H9 (cell line): Measurements from ENCODE around the gene NEDD9. TPM values are rescaled to one million over a fixed set of nuclear protein-coding genes. Genes with fewer than 3 reads are reported as not detected.

ENCODE experiments used
- DNase-seq: peaks from one replicate; pipeline ENCODE4 v3.0.0-alpha.2; 2017
- H2AFZ ChIP-seq: one replicate; pipeline ENCODE4 v1.6.1; 2013; ENCODE audit warnings: mild to moderate bottlenecking, low read length, control low read depth, moderate library complexity
- H2AK5ac ChIP-seq: 2 replicates; pipeline ENCODE4 v1.6.1; 2013; ENCODE audit warnings: low read length, control low read depth, mixed read lengths; ENCODE audit not compliant: insufficient read length
- H2BK120ac ChIP-seq: one replicate; pipeline ENCODE4 v1.6.1; 2013; ENCODE audit warnings: low read depth, mild to moderate bottlenecking, low read length, control low read depth, inconsistent platforms; ENCODE audit not compliant: poor library complexity, severe bottlenecking
- H2BK12ac ChIP-seq: 2 replicates; pipeline ENCODE4 v1.6.1; 2013; ENCODE audit warnings: low read length, control low read depth, mixed read lengths, low read depth; ENCODE audit not compliant: insufficient read length
- H2BK15ac ChIP-seq: 2 replicates; pipeline ENCODE4 v1.6.1; 2013; ENCODE audit warnings: low read depth, low read length, control low read depth
- H2BK20ac ChIP-seq: one replicate; pipeline ENCODE4 v1.6.1; 2013; ENCODE audit warnings: low read depth, mild to moderate bottlenecking, low read length, control low read depth, inconsistent platforms; ENCODE audit not compliant: poor library complexity, severe bottlenecking
- H2BK5ac ChIP-seq: 2 replicates; pipeline ENCODE4 v1.6.1; 2013; ENCODE audit warnings: low read length, control low read depth, mixed read lengths; ENCODE audit not compliant: insufficient read length
- H3K14ac ChIP-seq: 2 replicates; pipeline ENCODE4 v1.6.1; 2013; ENCODE audit warnings: low read length, control low read depth; ENCODE audit not compliant: insufficient read depth
- H3K18ac ChIP-seq: 2 replicates; pipeline ENCODE4 v1.6.1; 2013; ENCODE audit warnings: low read depth, mild to moderate bottlenecking, mixed read lengths, low read length, control low read depth; ENCODE audit not compliant: insufficient read length
- H3K23ac ChIP-seq: 2 replicates; pipeline ENCODE4 v1.6.1; 2013; ENCODE audit warnings: low read length, control low read depth, mixed read lengths, low read depth; ENCODE audit not compliant: insufficient read length
- H3K23me2 ChIP-seq: 2 replicates; pipeline ENCODE4 v1.6.1; 2013; ENCODE audit warnings: low read depth, mild to moderate bottlenecking, mixed read lengths, low read length, control low read depth; ENCODE audit not compliant: insufficient read length, poor library complexity, severe bottlenecking
- H3K27ac ChIP-seq: 2 replicates; pipeline ENCODE4 v1.5.1; 2013; ENCODE audit warnings: low read length, control low read depth, mixed read lengths, low read depth; ENCODE audit not compliant: insufficient read length
- H3K27me3 ChIP-seq: 2 replicates; pipeline ENCODE4 v1.6.1; 2013; ENCODE audit warnings: low read length, control low read depth, inconsistent platforms; ENCODE audit not compliant: insufficient read depth
- H3K4ac ChIP-seq: 2 replicates; pipeline ENCODE4 v1.6.1; 2013; ENCODE audit warnings: low read depth, mild to moderate bottlenecking, control low read depth, inconsistent platforms, low read length, moderate library complexity
- H3K4me1 ChIP-seq: 2 replicates; pipeline ENCODE4 v1.6.1; 2013; ENCODE audit warnings: low read length, control low read depth, inconsistent platforms; ENCODE audit not compliant: insufficient read depth
- H3K4me2 ChIP-seq: 2 replicates; pipeline ENCODE4 v1.6.1; 2013; ENCODE audit warnings: low read length, control low read depth, mixed read lengths; ENCODE audit not compliant: insufficient read length, insufficient read depth
- H3K56ac ChIP-seq: 2 replicates; pipeline ENCODE4 v1.6.1; 2013; ENCODE audit warnings: low read depth, mild to moderate bottlenecking, mixed read lengths, low read length, control low read depth; ENCODE audit not compliant: insufficient read length
- H3K79me1 ChIP-seq: 2 replicates; pipeline ENCODE4 v1.6.1; 2013; ENCODE audit warnings: low read depth, mild to moderate bottlenecking, moderate library complexity, low read length, control low read depth, inconsistent platforms; ENCODE audit not compliant: insufficient read depth, poor library complexity, severe bottlenecking
- H3K79me2 ChIP-seq: 2 replicates; pipeline ENCODE4 v1.6.1; 2013; ENCODE audit warnings: low read length, control low read depth, inconsistent platforms; ENCODE audit not compliant: insufficient read depth
- H3K9ac ChIP-seq: 2 replicates; pipeline ENCODE4 v1.6.1; 2013; ENCODE audit warnings: low read length, control low read depth, mixed read lengths; ENCODE audit not compliant: insufficient read length; ENCODE audit errors: extremely low read depth
- H3K9me3 ChIP-seq: one replicate; pipeline ENCODE4 v1.6.1; 2013; ENCODE audit warnings: low read depth, low read length, inconsistent platforms; ENCODE audit not compliant: control insufficient read depth
- H3T11ph ChIP-seq: one replicate; pipeline ENCODE4 v1.6.1; 2013; ENCODE audit warnings: mild to moderate bottlenecking, low read length, control low read depth, inconsistent platforms
- H4K20me1 ChIP-seq: one replicate; pipeline ENCODE4 v1.6.1; 2013; ENCODE audit not compliant: control insufficient read depth, insufficient read length, insufficient read depth
- H4K5ac ChIP-seq: 2 replicates; pipeline ENCODE4 v1.6.1; 2013; ENCODE audit warnings: low read depth, mild to moderate bottlenecking, mixed read lengths, low read length, control low read depth; ENCODE audit not compliant: insufficient read length
- H4K8ac ChIP-seq: replicated peaks from 2 replicates; pipeline ENCODE4 v1.6.1; 2013; ENCODE audit warnings: low read length, control low read depth, mixed read lengths, low read depth; ENCODE audit not compliant: insufficient read length
- H4K91ac ChIP-seq: 2 replicates; pipeline ENCODE4 v1.6.1; 2013; ENCODE audit warnings: low read depth, mild to moderate bottlenecking, moderate library complexity, mixed read lengths, low read length, control low read depth; ENCODE audit not compliant: insufficient read length
- H3K27ac Mint-ChIP-seq, 3 experiments: 2 replicates in 2 of 3; 3 replicates in 1 of 3; pipeline ENCODE4 v1.8.0; 2020 to 2021; ENCODE audit warnings: mixed read lengths in 3 of 3, mild to moderate bottlenecking in 1 of 3, moderate library complexity in 1 of 3
- H3K27me3 Mint-ChIP-seq: 2 replicates; pipeline ENCODE4 v1.8.0; 2021; ENCODE audit warnings: low read depth, mild to moderate bottlenecking, moderate library complexity, mixed read lengths
- H3K36me3 Mint-ChIP-seq, 3 experiments: 2 replicates in 2 of 3; 3 replicates in 1 of 3; pipeline ENCODE4 v1.8.0; 2020 to 2021; ENCODE audit warnings: low read depth in 3 of 3, mixed read lengths in 3 of 3; ENCODE audit not compliant: insufficient read depth in 1 of 3
- H3K4me1 Mint-ChIP-seq, 2 experiments: 2 replicates each; pipeline ENCODE4 v1.8.0; 2020; ENCODE audit warnings: mixed read lengths in 2 of 2
- H3K4me3 Mint-ChIP-seq, 2 experiments: 2 replicates in 1 of 2; 3 replicates in 1 of 2; pipeline ENCODE4 v1.8.0; 2020 to 2021; ENCODE audit warnings: mild to moderate bottlenecking in 2 of 2, mixed read lengths in 2 of 2, moderate library complexity in 1 of 2
- H3K9me3 Mint-ChIP-seq, 2 experiments: 2 replicates in 1 of 2; 3 replicates in 1 of 2; pipeline ENCODE4 v1.8.0; 2020; ENCODE audit warnings: mild to moderate bottlenecking in 2 of 2, mixed read lengths in 2 of 2, moderate library complexity in 1 of 2
- CTCF ChIP-seq: fragments of 200-600 bp; sonication (generic); conservative IDR thresholded peaks from 3 replicates; pipeline ENCODE4 v1.8.0; 2021; ENCODE audit warnings: antibody characterized with exemption, mild to moderate bottlenecking
- WGBS: extraction: QIAGEN DNeasy Blood & Tissue Kit; methylation state at CpG from one replicate; pipeline ENCODE4 v1.1.7; 2013; ENCODE audit warnings: missing lambda C conversion rate, low lambda C conversion rate, mixed read lengths; ENCODE audit not compliant: insufficient read length; ENCODE audit errors: extremely low coverage; 5-methylcytosine and 5-hydroxymethylcytosine counted together
- total RNA-seq: library from RNA; stranded (reverse); gene quantifications from 2 replicates; pipeline ENCODE4 v1.2.1, GENCODE V29; 2021

Gene NEDD9
- total RNA-seq, 1 experiment from 2014 or later, result 5.5 TPM

DNA sequence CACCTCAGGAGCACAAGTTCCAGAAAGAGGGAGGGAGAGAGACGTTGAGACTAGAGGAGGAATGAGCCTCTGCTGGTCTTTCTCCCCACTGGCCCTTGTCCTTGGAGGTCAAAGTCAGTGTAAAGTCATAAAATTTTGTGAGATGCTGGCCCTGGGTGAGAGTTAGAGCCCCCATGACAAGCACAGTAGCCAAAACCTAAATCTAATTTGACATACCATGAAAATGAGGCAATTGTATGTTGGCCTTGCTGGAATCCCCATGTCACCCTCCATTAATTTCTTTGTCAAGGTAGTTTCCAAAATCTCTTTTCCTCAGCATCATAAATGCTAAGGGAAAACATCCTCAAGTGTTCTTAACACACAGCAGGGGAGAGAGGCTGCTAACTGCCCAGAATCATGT, 17.6 kb upstream of the NEDD9 start:
- H2BK12ac ChIP-seq, result no peak overlapping the region
- H4K8ac ChIP-seq, result no peak overlapping the region
- H3K4me3 Mint-ChIP-seq, result no peak overlapping the region
- no peak overlapping the region for H4K5ac ChIP-seq
- no peak overlapping the region for H3K27ac ChIP-seq
- no peak overlapping the region for H3K9ac ChIP-seq
- 0 out of 2 replicates have a peak, but pooled peaks cover 2% of the 10 kb centered on the region for H3K4me1 ChIP-seq
- H3K23me2 ChIP-seq, result no peaks in the 10 kb centered on the region
- H2BK15ac ChIP-seq, result no peak overlapping the region
- no CpG with 5 or more reads among the region's 1 CpG for WGBS
- H3K4ac ChIP-seq, result no peak overlapping the region
- no peak overlapping the region for H2AK5ac ChIP-seq
- no peak overlapping the region for H4K91ac ChIP-seq
- H3K27ac Mint-ChIP-seq, result no peak overlapping the region
- H3K18ac ChIP-seq, result no peak overlapping the region
- H2BK5ac ChIP-seq, result no peak overlapping the region
- H3T11ph ChIP-seq, result no peak overlapping the region
- no peaks in the 10 kb centered on the region for H3K79me1 ChIP-seq
- no peak for TF ChIP-seq CTCF
- no peaks in the 10 kb centered on the region for H3K79me2 ChIP-seq
- no peaks in the 10 kb centered on the region for H3K27me3 ChIP-seq
- H3K4me1 Mint-ChIP-seq, result peaks cover 7 to 11% of the 10 kb centered on the region in 2 experiments
- DNase-seq, result no peak
- peaks cover 6 to 8% of the 10 kb centered on the region in 2 experiments; a peak in 4 of 5 replicates for H3K9me3 Mint-ChIP-seq
- no peak overlapping the region for H2AFZ ChIP-seq
- no peak overlapping the region for H3K4me2 ChIP-seq
- H3K23ac ChIP-seq, result no peak overlapping the region
- H4K20me1 ChIP-seq, result no peaks in the 10 kb centered on the region
- no peak overlapping the region for H2BK20ac ChIP-seq
- no peaks in the 10 kb centered on the region; the same call in 1 of the 2 replicates for H3K27me3 Mint-ChIP-seq
- H3K14ac ChIP-seq, result no peak overlapping the region
- H2BK120ac ChIP-seq, result no peak overlapping the region
- no peaks in the 10 kb centered on the region for H3K9me3 ChIP-seq
- H3K36me3 Mint-ChIP-seq, result peaks cover 2 to 4% (median 3%) of the 10 kb centered on the region in 3 experiments; a peak in 5 of 7 replicates
- H3K56ac ChIP-seq, result no peak overlapping the region
